WTC11 (cell line): Measurements from ENCODE around the gene R3HCC1L. TPM values are rescaled to one million over a fixed set of nuclear protein-coding genes. Genes with fewer than 3 reads are reported as not detected.

Experiments
- ATAC-seq: fragments of 200-7000 bp; cut with Tn5 transposase; 2 replicates; pipeline ENCODE4 v1.10.0; 2021; ENCODE audit warnings: mild to moderate bottlenecking, moderate library complexity
- CTCF ChIA-PET: fragments of 300-600 bp; sonication (Branson Sonifier 250); formaldehyde crosslinking; loops from one replicate; lab custom pipeline; 2021; ENCODE audit warnings: antibody characterized with exemption; lab: Charles Lee
- POLR2A ChIA-PET: fragments of 350-600 bp; sonication (Branson Sonifier 250); formaldehyde crosslinking; loops from one replicate; lab custom pipeline; 2021; ENCODE audit warnings: antibody characterized with exemption; lab: Charles Lee
- DNase-seq: peaks from one replicate; pipeline ENCODE4 v3.0.0; 2021; ENCODE audit warnings: low spot score
- H3K27ac Mint-ChIP-seq: 2 replicates; pipeline ENCODE4 v1.8.0; 2021; ENCODE audit warnings: mixed read lengths
- H3K27me3 Mint-ChIP-seq: 2 replicates; pipeline ENCODE4 v1.8.0; 2021; ENCODE audit warnings: low read depth, mild to moderate bottlenecking, moderate library complexity, mixed read lengths
- H3K36me3 Mint-ChIP-seq: 2 replicates; pipeline ENCODE4 v1.8.0; 2021; ENCODE audit warnings: mixed read lengths
- H3K4me1 Mint-ChIP-seq: 2 replicates; pipeline ENCODE4 v1.8.0; 2022; ENCODE audit warnings: mixed read lengths
- H3K4me3 Mint-ChIP-seq: 2 replicates; pipeline ENCODE4 v1.8.0; 2021; ENCODE audit warnings: mild to moderate bottlenecking, moderate library complexity, mixed read lengths
- H3K9me3 Mint-ChIP-seq: 2 replicates; pipeline ENCODE4 v1.8.0; 2021; ENCODE audit warnings: mixed read lengths
- AFF4 ChIP-seq: sonication (generic); formaldehyde crosslinking; IDR thresholded peaks from 2 replicates; pipeline ENCODE4 v1.8.1; 2023; ENCODE audit warnings: mild to moderate bottlenecking, missing genetic modification reagents, borderline replicate concordance
- AR ChIP-seq: fragments of 250-450 bp; sonication (Bioruptor Pico); IDR thresholded peaks from 2 replicates; pipeline ENCODE4 v1.9.0; 2021; ENCODE audit warnings: mild to moderate bottlenecking
- GRHL2 ChIP-seq: fragments of 250-450 bp; sonication (Bioruptor Pico); IDR thresholded peaks from 2 replicates; pipeline ENCODE4 v1.8.0; 2022; ENCODE audit warnings: mild to moderate bottlenecking, moderate library complexity; ENCODE audit not compliant: insufficient replicate concordance, severe bottlenecking
- HMGXB4 ChIP-seq: sonication (generic); formaldehyde crosslinking; IDR thresholded peaks from 2 replicates; pipeline ENCODE4 v1.8.1; 2023; ENCODE audit warnings: mild to moderate bottlenecking, moderate library complexity, missing genetic modification reagents
- JAZF1 ChIP-seq: fragments of 250-450 bp; sonication (Bioruptor Pico); IDR thresholded peaks from 2 replicates; pipeline ENCODE4 v1.9.0; 2021; ENCODE audit warnings: moderate library complexity, mild to moderate bottlenecking, inconsistent platforms
- NR1H2 ChIP-seq: sonication (generic); formaldehyde crosslinking; IDR thresholded peaks from 2 replicates; pipeline ENCODE4 v1.9.0; 2021; ENCODE audit warnings: mild to moderate bottlenecking, moderate library complexity, missing genetic modification reagents
- PRDM15 ChIP-seq: sonication (generic); formaldehyde crosslinking; IDR thresholded peaks from 2 replicates; pipeline ENCODE4 v1.8.0; 2022; ENCODE audit warnings: missing genetic modification reagents
- PRRX2 ChIP-seq: fragments of 250-450 bp; sonication (Bioruptor Pico); IDR thresholded peaks from 2 replicates; pipeline ENCODE4 v1.8.0; 2021; ENCODE audit warnings: mild to moderate bottlenecking
- RORB ChIP-seq: fragments of 250-450 bp; sonication (Bioruptor Pico); IDR thresholded peaks from 2 replicates; pipeline ENCODE4 v1.9.0; 2021; ENCODE audit warnings: mild to moderate bottlenecking
- SOX15 ChIP-seq: fragments of 250-450 bp; sonication (Bioruptor Pico); IDR thresholded peaks from 2 replicates; pipeline ENCODE4 v1.9.0; 2021; ENCODE audit warnings: mild to moderate bottlenecking
- TEAD1 ChIP-seq: sonication (generic); formaldehyde crosslinking; IDR thresholded peaks from 2 replicates; pipeline ENCODE4 v1.8.0; 2022; ENCODE audit warnings: mild to moderate bottlenecking, missing genetic modification reagents
- ZBTB21 ChIP-seq: sonication (generic); formaldehyde crosslinking; IDR thresholded peaks from 2 replicates; pipeline ENCODE4 v1.8.1; 2023; ENCODE audit warnings: mild to moderate bottlenecking, missing genetic modification reagents, borderline replicate concordance
- ZNF396 ChIP-seq: fragments of 250-450 bp; sonication (Bioruptor Pico); IDR thresholded peaks from 2 replicates; pipeline ENCODE4 v1.8.0; 2021; ENCODE audit warnings: mild to moderate bottlenecking, moderate library complexity, borderline replicate concordance
- total RNA-seq: library from RNA; stranded (reverse); gene quantifications from 3 replicates; pipeline ENCODE4 v1.2.3, GENCODE V29; 2021
- TF ChIP-seq, protein P1 (sequence below): sonication (generic); formaldehyde crosslinking; IDR thresholded peaks from 2 replicates; pipeline ENCODE4 v1.8.1; 2023; ENCODE audit warnings: mild to moderate bottlenecking, missing genetic modification reagents, moderate library complexity
- TF ChIP-seq, protein P2 (sequence below): fragments of 250-450 bp; sonication (Bioruptor Pico); IDR thresholded peaks from 2 replicates; pipeline ENCODE4 v1.9.0; 2021; ENCODE audit warnings: mild to moderate bottlenecking, borderline replicate concordance
- TF ChIP-seq, protein P3 (sequence below): sonication (generic); formaldehyde crosslinking; IDR thresholded peaks from 2 replicates; pipeline ENCODE4 v1.8.1; 2023; ENCODE audit warnings: mild to moderate bottlenecking, missing genetic modification reagents

R3HCC1L gene
- total RNA-seq, 1 experiment from 2014 or later, result 14.7 TPM

- no peak for TF ChIP-seq AR (CRISPR knock-in tag)
- no peak for TF ChIP-seq AFF4 (CRISPR knock-in tag)
- TF ChIP-seq HMGXB4 (CRISPR knock-in tag), result no peak
- TF ChIP-seq ZBTB21 (CRISPR knock-in tag), result no peak
- no peak for TF ChIP-seq JAZF1
- TF ChIP-seq, protein P1, sequence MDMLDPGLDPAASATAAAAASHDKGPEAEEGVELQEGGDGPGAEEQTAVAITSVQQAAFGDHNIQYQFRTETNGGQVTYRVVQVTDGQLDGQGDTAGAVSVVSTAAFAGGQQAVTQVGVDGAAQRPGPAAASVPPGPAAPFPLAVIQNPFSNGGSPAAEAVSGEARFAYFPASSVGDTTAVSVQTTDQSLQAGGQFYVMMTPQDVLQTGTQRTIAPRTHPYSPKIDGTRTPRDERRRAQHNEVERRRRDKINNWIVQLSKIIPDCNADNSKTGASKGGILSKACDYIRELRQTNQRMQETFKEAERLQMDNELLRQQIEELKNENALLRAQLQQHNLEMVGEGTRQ (CRISPR knock-in tag), result no peak
- TF ChIP-seq NR1H2 (CRISPR knock-in tag), result no peak
- no peak for TF ChIP-seq PRDM15
Observed at GRCh38 chr10:98256692-98257091, 122.2 kb downstream of the R3HCC1L start (continued).

GRCh38 chr10:98257198-98257597, 122.7 kb downstream of the R3HCC1L start:
- CTCF ChIA-PET, result interaction anchor here (1.8 kb wide), 1 partner anchor 53 kb away, joined by 7 read pairs; no protein-coding TSS in a partner anchor
- no peaks in the 10 kb centered on the region for H3K9me3 Mint-ChIP-seq
- peaks cover under 1% of the 10 kb centered on the region for H3K4me1 Mint-ChIP-seq
- no peaks in the 10 kb centered on the region for H3K36me3 Mint-ChIP-seq
- no peak overlapping the region for H3K4me3 Mint-ChIP-seq
- peak overlapping the region; percentile 66 for H3K27ac Mint-ChIP-seq
- H3K27me3 Mint-ChIP-seq, result no peaks in the 10 kb centered on the region
- no peak for ATAC-seq
- POLR2A ChIA-PET, result no interaction called here
- no peak for DNase-seq
- TF ChIP-seq, protein P2, sequence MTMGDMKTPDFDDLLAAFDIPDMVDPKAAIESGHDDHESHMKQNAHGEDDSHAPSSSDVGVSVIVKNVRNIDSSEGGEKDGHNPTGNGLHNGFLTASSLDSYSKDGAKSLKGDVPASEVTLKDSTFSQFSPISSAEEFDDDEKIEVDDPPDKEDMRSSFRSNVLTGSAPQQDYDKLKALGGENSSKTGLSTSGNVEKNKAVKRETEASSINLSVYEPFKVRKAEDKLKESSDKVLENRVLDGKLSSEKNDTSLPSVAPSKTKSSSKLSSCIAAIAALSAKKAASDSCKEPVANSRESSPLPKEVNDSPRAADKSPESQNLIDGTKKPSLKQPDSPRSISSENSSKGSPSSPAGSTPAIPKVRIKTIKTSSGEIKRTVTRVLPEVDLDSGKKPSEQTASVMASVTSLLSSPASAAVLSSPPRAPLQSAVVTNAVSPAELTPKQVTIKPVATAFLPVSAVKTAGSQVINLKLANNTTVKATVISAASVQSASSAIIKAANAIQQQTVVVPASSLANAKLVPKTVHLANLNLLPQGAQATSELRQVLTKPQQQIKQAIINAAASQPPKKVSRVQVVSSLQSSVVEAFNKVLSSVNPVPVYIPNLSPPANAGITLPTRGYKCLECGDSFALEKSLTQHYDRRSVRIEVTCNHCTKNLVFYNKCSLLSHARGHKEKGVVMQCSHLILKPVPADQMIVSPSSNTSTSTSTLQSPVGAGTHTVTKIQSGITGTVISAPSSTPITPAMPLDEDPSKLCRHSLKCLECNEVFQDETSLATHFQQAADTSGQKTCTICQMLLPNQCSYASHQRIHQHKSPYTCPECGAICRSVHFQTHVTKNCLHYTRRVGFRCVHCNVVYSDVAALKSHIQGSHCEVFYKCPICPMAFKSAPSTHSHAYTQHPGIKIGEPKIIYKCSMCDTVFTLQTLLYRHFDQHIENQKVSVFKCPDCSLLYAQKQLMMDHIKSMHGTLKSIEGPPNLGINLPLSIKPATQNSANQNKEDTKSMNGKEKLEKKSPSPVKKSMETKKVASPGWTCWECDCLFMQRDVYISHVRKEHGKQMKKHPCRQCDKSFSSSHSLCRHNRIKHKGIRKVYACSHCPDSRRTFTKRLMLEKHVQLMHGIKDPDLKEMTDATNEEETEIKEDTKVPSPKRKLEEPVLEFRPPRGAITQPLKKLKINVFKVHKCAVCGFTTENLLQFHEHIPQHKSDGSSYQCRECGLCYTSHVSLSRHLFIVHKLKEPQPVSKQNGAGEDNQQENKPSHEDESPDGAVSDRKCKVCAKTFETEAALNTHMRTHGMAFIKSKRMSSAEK, result no peak
- TF ChIP-seq ZNF396 (CRISPR knock-in tag) (no peak), JAZF1 (no peak), PRRX2 (CRISPR knock-in tag) (no peak), SOX15 (CRISPR knock-in tag) (no peak), GRHL2 (no peak), RORB (CRISPR knock-in tag) (no peak), ZBTB21 (CRISPR knock-in tag) (no peak), TEAD1 (CRISPR knock-in tag) (no peak)
- TF ChIP-seq, protein P3, sequence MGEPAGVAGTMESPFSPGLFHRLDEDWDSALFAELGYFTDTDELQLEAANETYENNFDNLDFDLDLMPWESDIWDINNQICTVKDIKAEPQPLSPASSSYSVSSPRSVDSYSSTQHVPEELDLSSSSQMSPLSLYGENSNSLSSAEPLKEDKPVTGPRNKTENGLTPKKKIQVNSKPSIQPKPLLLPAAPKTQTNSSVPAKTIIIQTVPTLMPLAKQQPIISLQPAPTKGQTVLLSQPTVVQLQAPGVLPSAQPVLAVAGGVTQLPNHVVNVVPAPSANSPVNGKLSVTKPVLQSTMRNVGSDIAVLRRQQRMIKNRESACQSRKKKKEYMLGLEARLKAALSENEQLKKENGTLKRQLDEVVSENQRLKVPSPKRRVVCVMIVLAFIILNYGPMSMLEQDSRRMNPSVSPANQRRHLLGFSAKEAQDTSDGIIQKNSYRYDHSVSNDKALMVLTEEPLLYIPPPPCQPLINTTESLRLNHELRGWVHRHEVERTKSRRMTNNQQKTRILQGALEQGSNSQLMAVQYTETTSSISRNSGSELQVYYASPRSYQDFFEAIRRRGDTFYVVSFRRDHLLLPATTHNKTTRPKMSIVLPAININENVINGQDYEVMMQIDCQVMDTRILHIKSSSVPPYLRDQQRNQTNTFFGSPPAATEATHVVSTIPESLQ (CRISPR knock-in tag), result no peak
